HCT116 (cell line): ENCODE results near the gene ZCCHC24. TPM values are rescaled to one million over a fixed set of nuclear protein-coding genes. Genes with fewer than 3 reads are reported as not detected.

Experiments used
- ATAC-seq: fragments of 200-7000 bp; cut with Tn5 transposase; 2 replicates; pipeline ENCODE4 v1.9.1; 2020; ENCODE audit warnings: mild to moderate bottlenecking, moderate library complexity
- BruUV-seq: library from RNA; stranded (reverse); fragments of 400-500 nt; replicated peaks from 2 replicates; lab custom pipeline; 2021; lab: Mats Ljungman, UMichigan
- CTCF ChIA-PET: fragments of 300-600 bp; sonication (Branson Sonifier 250); formaldehyde crosslinking; loops from one replicate; lab custom pipeline; 2021; ENCODE audit warnings: antibody characterized with exemption; lab: Charles Lee
- POLR2A ChIA-PET: fragments of 300-600, 350-600 bp; sonication (Branson Sonifier 250); formaldehyde crosslinking; loops from one replicate; lab custom pipeline; 2021; ENCODE audit warnings: antibody characterized with exemption; lab: Charles Lee
- RAD21 ChIA-PET, 2 experiments: fragments of 300-600 bp; sonication (Branson Sonifier 250); formaldehyde crosslinking; loops; one replicate each; lab custom pipeline; 2023; ENCODE audit warnings: low total read pairs in 2 of 2; ENCODE audit not compliant: uncharacterized antibody in 2 of 2, unreplicated experiment in 2 of 2, low non-redundant PET in 1 of 2; lab: Charles Lee
- DNase-seq: peaks from one replicate; pipeline ENCODE4 v3.0.0-alpha.2; 2010; ENCODE audit warnings: low read depth, low spot score
- H2AFZ ChIP-seq: fragments of 200-600 bp; shearing (Covaris generic), sonication (generic); 2 replicates; pipeline ENCODE4 v1.6.1; 2017; ENCODE audit warnings: low read depth, mixed run types, mixed read lengths, antibody characterized with exemption, low read length; ENCODE audit not compliant: poor library complexity, severe bottlenecking
- H3K27ac ChIP-seq: 2 replicates; pipeline ENCODE4 v1.5.1; 2012; ENCODE audit warnings: low read depth, low read length
- H3K27me3 ChIP-seq: fragments of 200-600 bp; sonication (generic); 2 replicates; pipeline ENCODE4 v1.6.1; 2016; ENCODE audit warnings: mixed run types, low read length, mixed read lengths; ENCODE audit not compliant: insufficient read depth
- H3K36me3 ChIP-seq, 2 experiments: fragments of 200-500 bp in 1 of 2; fragments of 200-600 bp in 1 of 2; sonication (Bioruptor generic) in 1 of 2; sonication (generic) in 1 of 2; 2 replicates each; pipeline versions ENCODE4 v1.5.1 to v1.6.1; 2014 to 2016; ENCODE audit warnings: low read length in 2 of 2, inconsistent platforms in 1 of 2, mixed read lengths in 1 of 2, mixed run types in 1 of 2; ENCODE audit not compliant: insufficient read depth in 2 of 2, control insufficient read depth in 1 of 2
- H3K4me1 ChIP-seq, 2 experiments: fragments of 200-600 bp in 1 of 2; sonication (generic) in 1 of 2; 2 replicates each; pipeline versions ENCODE4 v1.5.1 to v1.6.1; 2012 to 2017; ENCODE audit warnings: low read length in 2 of 2, inconsistent platforms in 1 of 2, mild to moderate bottlenecking in 1 of 2, mixed read lengths in 1 of 2, mixed run types in 1 of 2, moderate library complexity in 1 of 2; ENCODE audit not compliant: insufficient read depth in 2 of 2, control insufficient read depth in 1 of 2
- H3K4me2 ChIP-seq: fragments of 200-600 bp; sonication (generic); 2 replicates; pipeline ENCODE4 v1.6.1; 2017; ENCODE audit warnings: mixed run types, low read length, mixed read lengths
- H3K4me3 ChIP-seq, 2 experiments: fragments of 200-600 bp in 1 of 2; sonication (generic) in 1 of 2; replicated peaks in 1 of 2; 2 replicates each; pipeline ENCODE4 v1.5.1; 2011 to 2016; ENCODE audit warnings: low read length in 2 of 2, control low read depth in 1 of 2, low read depth in 1 of 2, mild to moderate bottlenecking in 1 of 2, mixed read lengths in 1 of 2, mixed run types in 1 of 2
- H3K79me2 ChIP-seq: fragments of 200-600 bp; sonication (generic); 2 replicates; pipeline ENCODE4 v1.6.1; 2017; ENCODE audit warnings: mild to moderate bottlenecking, mixed run types, low read length, moderate library complexity, mixed read lengths; ENCODE audit not compliant: insufficient read depth
- H3K9ac ChIP-seq: fragments of 200-600 bp; sonication (generic); 2 replicates; pipeline ENCODE4 v1.6.1; 2016; ENCODE audit warnings: low read length, mixed read lengths
- H3K9me2 ChIP-seq: fragments of 200-600 bp; sonication (generic), shearing (Covaris generic); 2 replicates; pipeline ENCODE4 v1.6.1; 2017; ENCODE audit warnings: mixed run types, mild to moderate bottlenecking, moderate library complexity; ENCODE audit not compliant: insufficient read depth
- H3K9me3 ChIP-seq, 2 experiments: fragments of 200-500 bp in 1 of 2; fragments of 200-600 bp in 1 of 2; sonication (Bioruptor generic) in 1 of 2; sonication (generic) in 1 of 2; 2 replicates each; pipeline ENCODE4 v1.6.1; 2014 to 2017; ENCODE audit warnings: low read length in 2 of 2, mixed read lengths in 2 of 2, inconsistent platforms in 1 of 2, low read depth in 1 of 2, mild to moderate bottlenecking in 1 of 2, mixed run types in 1 of 2, moderate library complexity in 1 of 2; ENCODE audit not compliant: control insufficient read depth in 1 of 2, insufficient read depth in 1 of 2
- H4K20me1 ChIP-seq: fragments of 200-600 bp; sonication (generic), shearing (Covaris generic); 2 replicates; pipeline ENCODE4 v1.6.1; 2017; ENCODE audit warnings: mixed run types, mild to moderate bottlenecking, moderate library complexity; ENCODE audit not compliant: insufficient read depth
- CBX3 ChIP-seq: IDR thresholded peaks from 2 replicates; pipeline ENCODE4 v1.6.1; 2012; ENCODE audit warnings: low read depth
- CEBPB ChIP-seq: IDR thresholded peaks from 2 replicates; pipeline ENCODE4 v1.6.1; 2012; ENCODE audit warnings: low read depth
- EGR1 ChIP-seq: IDR thresholded peaks from 2 replicates; pipeline ENCODE4 v1.6.1; 2012; ENCODE audit warnings: low read depth
- ELF1 ChIP-seq: IDR thresholded peaks from 2 replicates; pipeline ENCODE4 v1.6.1; 2012; ENCODE audit warnings: low read depth, borderline replicate concordance
- EZH2 ChIP-seq: fragments of 200-600 bp; sonication (generic); IDR thresholded peaks from 2 replicates; pipeline ENCODE4 v1.6.1; 2017; ENCODE audit warnings: antibody characterized with exemption, mixed run types
- FOSL1 ChIP-seq: IDR thresholded peaks from 2 replicates; pipeline ENCODE4 v1.6.1; 2012; ENCODE audit warnings: low read depth
- JUND ChIP-seq: IDR thresholded peaks from 2 replicates; pipeline ENCODE4 v1.6.1; 2012
- POLR2A ChIP-seq: IDR thresholded peaks from 2 replicates; pipeline ENCODE4 v1.7.0; 2011; ENCODE audit warnings: borderline replicate concordance; ENCODE audit not compliant: insufficient read depth, insufficient read length; ENCODE audit errors: extremely low read depth
- RAD21 ChIP-seq: IDR thresholded peaks from 2 replicates; pipeline ENCODE4 v1.6.1; 2012; ENCODE audit warnings: low read depth, mild to moderate bottlenecking
- REST ChIP-seq: IDR thresholded peaks from 2 replicates; pipeline ENCODE4 v1.6.1; 2012; ENCODE audit warnings: low read depth
- SP1 ChIP-seq: IDR thresholded peaks from 2 replicates; pipeline ENCODE4 v1.6.1; 2012; ENCODE audit warnings: low read depth
- ZFX ChIP-seq: fragments of 450-650 bp; IDR thresholded peaks from 2 replicates; pipeline ENCODE4 v1.6.1; 2017
- ZNF274 ChIP-seq: fragments of 200-500 bp; sonication (Bioruptor generic); IDR thresholded peaks from 2 replicates; pipeline ENCODE4 v1.6.1; 2014; ENCODE audit warnings: mild to moderate bottlenecking, low read depth, low read length, inconsistent platforms
- intact Hi-C: fragments of 100-400 bp; cut with micrococcal nuclease; formaldehyde crosslinking; loops from 2 replicates; pipeline ENCODE4 v1.10.0; 2022
- total RNA-seq: library from RNA; stranded (reverse); gene quantifications from one replicate; pipeline ENCODE4 v1.2.1, GENCODE V29; 2021; ENCODE audit not compliant: unreplicated experiment
- TF ChIP-seq, protein P1 (sequence below): IDR thresholded peaks from 2 replicates; pipeline ENCODE4 v1.6.1; 2012

Gene ZCCHC24
- total RNA-seq, 1 experiment from 2014 or later = 7.0 TPM

DNA sequence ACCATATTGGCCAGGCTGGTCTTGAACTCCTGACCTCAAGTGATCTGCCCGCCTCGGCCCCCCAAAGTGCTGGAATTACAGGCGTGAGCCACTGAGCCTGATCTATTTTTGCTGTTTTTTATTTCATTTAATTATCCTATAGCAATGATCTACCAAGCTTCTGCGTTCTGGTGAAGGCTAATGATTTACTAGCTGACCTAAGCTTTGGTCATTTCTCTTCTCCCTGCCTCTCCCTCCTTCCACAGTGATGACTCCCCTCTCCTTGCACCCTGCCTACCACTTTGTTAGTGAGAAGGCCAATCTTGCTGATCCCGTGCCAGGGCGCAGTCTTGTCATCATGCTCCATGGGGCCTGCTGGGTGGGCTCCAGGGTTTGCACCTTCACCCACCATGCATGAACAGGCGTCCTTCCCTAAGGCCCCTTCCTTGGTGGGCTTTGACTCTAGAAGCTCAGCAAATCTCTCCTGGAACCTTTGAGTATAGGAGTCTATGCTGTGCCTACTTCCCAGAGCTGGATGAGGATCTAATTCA is 11.9 kb upstream of the ZCCHC24 start:
- Histone ChIP-seq H3K4me1 (no peaks in the 10 kb centered on the region), H3K9me2 (no peaks in the 10 kb centered on the region), H3K79me2 (no peaks in the 10 kb centered on the region), H2AFZ (no peak overlapping the region), H3K9me3 (no peaks in the 10 kb centered on the region), H3K4me3 (no peak overlapping the region), H3K27me3 (peaks cover 6% of the 10 kb centered on the region; the same call in 1 of the 2 replicates), H3K4me2 (no peak overlapping the region), H3K9ac (no peak overlapping the region), H3K36me3 (no peaks in the 10 kb centered on the region)
- no TSS peak for BruUV-seq
- ChIA-PET RAD21 (no interaction called here), POLR2A (no interaction called here), CTCF (interaction anchor here (2.3 kb wide), 1 partner anchor 30 kb away, joined by 5 read pairs; no protein-coding TSS in a partner anchor)
- no peak for ATAC-seq
- intact Hi-C loops = no loop called here
- DNase-seq = no peak
- TF ChIP-seq POLR2A (no peak), EGR1 (no peak), RAD21 (no peak), JUND (no peak), ELF1 (no peak), CBX3 (no peak), ZNF274 (no peak), EZH2 (no peak), CEBPB (no peak), SP1 (no peak), FOSL1 (no peak), REST (no peak), ZFX (no peak)
- TF ChIP-seq, protein P1, sequence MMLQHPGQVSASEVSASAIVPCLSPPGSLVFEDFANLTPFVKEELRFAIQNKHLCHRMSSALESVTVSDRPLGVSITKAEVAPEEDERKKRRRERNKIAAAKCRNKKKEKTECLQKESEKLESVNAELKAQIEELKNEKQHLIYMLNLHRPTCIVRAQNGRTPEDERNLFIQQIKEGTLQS = no peak
- TF ChIP-seq, all 23 proteins: peak for 0
- Histone ChIP-seq H4K20me1 (no peaks in the 10 kb centered on the region), H3K27ac (no peak overlapping the region)
